Embryonic facial prominence (tissue), 1 donor: ENCODE measurements around the gene ASTN2.

Source experiments
- DNase-seq: peaks from one replicate; pipeline ENCODE4 v3.0.0-alpha.2; 2016; ENCODE audit errors: extremely low spot score

The ASTN2 gene

DNA sequence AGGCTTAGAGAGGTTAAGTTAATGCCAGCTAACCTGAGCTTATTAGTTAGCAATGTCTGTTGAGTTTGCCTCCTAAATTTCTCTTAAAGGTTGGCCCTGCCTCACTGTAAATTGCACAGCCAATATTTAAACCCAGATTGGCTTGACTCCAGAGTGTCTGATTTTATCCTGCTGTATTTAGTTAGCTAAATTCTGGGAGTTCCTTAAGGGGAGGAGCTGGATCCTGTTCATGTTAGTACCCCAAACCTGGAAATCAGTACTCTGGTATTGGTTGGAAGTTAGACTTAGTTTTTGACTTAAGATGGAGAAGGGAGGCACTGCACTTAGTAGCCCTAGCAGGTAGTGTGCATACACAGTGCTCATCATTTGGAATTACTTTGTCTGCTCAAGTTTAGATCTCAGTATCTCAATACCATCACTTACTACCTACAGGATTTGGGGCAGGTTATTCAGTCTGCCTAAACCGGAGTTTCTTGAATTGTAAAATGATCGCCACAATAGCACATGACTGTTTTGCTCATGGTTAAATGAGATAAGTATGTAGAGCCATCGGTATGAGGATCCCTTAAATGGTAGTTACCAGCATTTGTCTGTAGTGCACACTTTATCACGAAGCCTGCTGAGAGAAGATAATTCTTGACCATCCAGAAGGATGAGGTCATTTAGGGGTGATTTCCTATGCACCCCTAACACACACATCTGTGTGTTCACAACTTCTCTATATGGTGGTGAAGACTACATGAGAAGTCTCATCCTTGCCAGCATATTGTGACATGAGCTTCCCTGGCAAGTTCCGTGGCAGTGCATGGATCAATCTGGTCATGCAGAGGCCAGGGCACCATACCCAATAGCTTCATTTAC lies 992.5 kb downstream of the ASTN2 start:
- no peak for DNase-seq

DNA sequence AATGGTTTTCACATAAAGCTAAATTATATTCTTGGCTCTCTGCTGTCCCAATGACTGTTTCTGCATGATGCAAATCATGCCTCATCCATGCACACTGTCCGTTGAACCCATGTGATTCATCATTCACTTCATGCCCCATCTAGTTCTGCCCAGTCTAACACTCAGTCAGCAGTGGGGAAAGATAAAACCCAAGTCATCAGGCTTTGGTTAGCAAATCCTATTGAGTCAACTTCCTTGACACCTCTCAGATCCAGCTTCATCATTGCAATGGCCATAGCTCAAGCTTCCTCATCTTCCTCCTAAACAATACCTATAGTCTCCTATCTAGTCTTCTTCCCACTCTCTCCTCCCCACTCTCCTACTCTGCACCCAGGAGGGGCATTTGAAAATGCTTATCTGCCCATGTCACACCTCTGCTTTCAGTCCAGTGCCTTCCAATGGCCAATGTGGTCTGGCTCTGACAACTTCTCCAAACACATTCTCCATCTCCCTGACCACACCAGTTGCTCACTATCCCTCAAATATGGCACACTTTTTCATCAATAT lies 993.8 kb downstream of the ASTN2 start:
- DNase-seq = no peak

DNA sequence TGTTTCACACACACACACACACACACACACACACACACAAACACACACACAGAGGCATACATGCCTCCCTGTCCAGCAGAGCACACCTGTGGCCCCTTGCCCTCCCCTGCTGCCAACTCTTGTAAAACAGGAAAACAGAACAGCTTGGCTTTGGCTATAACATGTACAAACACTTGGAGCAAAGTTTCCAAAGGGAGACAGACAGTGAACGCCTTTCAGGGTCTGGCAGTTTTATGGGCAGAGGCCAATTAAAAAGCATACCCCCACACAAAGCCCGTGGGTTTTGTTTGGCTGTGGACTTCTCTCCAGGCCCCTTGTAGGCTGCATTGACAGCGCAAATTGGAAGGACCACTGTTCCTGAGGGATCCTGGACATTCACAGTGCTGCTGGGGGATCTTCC lies 995.7 kb downstream of the ASTN2 start:
- no peak for DNase-seq

DNA sequence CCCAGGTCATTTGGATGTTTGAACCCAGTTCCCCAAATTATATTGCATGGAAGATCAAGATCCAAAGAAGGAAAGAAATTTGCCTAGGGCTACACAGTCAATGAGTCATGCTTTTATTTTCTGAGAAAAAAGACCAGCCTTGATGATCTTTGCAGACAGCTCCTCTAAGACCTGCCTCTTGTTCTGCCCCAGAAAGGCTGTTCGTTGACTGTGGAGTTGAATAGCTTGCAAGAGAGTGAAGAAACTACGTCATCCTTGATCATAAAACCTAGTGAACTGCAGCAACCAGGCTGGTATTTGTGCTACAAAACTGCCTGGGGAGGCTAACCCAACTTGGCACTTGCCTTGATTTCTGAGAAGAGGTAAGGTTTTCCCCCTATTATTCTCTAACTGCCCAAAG lies 997.4 kb downstream of the ASTN2 start:
- DNase-seq = no peak

DNA sequence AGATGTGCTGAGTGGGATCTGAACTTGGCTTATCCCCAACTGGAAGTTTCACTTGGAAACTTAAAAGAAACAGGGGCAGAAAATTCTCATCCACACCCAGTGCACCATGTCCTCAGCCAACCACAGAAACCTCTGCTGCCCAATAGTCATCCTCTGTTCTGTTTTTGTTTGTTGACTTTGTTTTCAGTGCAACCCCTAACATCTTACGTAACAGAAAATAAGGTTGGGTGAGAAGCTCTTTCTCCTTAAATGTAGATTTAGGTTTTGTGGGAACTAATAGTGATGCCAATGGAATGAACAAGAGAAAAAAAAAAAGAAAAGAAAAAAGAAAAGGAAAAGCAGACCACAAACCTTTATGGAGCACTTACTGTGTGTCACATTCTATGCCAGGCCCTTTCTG lies 998.4 kb downstream of the ASTN2 start:
- no peak for DNase-seq

DNA sequence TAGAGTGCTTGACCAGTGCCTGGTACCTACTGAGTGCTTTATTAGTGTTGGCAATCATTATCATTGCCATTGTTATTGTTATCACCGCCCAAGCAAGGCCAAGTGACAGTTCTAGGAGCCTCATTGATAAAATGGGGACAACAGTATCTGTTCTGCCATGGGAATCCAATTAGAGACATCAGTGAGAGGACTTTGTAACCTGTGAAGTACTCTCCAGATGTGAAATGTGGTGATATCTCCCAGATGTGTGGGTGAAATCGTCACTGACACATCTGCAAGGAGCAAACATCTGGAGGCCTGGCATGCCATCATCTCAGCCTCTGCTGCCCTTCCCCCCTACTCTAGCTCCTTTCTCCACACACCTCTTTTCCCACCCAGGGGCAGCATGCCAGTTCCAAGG lies 1000.5 kb downstream of the ASTN2 start:
- no peak for DNase-seq

DNA sequence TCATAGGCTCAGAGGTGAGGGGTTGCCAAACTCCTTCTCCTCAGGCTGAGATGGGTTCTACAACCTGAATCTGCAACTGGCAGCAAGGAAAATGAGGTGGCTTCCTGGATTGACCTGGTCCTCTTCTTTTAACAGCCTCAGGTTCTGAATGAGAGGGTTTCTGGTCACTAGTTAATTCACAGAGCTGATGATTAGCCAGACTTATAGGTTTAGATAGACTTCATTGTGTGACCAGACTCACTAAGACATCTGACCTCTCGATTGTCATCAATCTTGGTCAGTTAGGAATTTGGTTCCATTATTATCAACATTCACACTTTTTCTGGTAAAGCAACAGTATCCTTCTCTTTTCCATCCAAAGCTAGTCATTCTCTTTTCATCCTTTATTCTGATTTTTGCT lies 1003.4 kb downstream of the ASTN2 start:
- DNase-seq = no peak

DNA sequence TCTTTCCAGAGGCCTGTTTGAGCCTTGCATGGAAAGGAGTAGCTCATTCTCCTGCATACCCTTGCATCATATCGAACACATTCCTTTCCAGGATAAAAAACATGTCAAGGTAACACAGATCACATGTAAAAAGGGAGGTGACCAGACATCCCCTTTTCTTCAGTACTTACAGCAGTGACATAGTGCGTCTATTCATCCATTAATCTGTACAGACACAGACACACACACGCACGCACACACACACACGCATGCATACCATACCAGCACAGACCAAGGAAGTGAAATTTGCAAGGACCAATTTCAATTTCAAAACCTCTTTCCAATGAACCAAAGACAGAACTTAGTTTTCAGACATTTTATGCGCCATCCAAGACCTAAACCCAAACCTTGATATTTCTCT lies 1005.2 kb downstream of the ASTN2 start:
- no peak for DNase-seq

DNA sequence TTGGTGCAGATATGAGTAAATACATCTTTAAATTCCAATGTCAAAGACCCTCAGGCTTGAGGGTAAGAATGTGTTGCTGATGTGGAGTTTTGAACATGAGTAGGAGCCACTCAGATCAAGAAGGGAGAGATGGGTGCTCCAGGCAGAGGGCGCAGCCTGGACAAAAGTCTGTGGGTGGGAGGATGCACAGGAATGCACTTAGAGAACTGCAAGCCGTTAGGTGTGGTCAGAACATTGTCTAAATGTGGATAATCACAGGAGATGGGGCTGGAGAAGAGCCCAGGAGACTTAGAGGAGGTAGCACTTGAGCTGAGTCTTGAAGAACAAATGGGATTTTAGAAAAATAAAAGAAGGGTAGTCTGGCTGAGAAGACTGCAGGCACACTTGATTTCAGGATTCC lies 1005.7 kb downstream of the ASTN2 start:
- DNase-seq = no peak

DNA sequence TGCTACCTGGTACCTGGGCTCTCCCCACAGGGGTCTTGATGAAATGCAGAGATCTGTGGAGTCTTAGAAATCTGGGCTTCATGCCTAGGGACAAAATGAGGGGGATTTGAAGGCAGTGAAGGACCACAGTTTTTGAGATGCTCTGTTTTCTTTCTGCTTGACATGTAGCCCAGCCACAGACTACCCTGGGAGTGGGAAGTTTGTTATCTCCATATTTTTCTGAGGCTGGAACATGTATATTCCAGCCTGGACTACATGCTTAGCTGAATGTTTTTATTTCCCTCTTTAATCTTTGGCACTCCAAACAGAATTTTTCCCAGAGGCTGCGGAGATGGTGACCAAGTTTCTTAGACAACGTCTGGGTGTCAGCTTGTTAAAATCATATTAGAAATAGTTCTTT lies 1008.4 kb downstream of the ASTN2 start:
- DNase-seq = no peak

DNA sequence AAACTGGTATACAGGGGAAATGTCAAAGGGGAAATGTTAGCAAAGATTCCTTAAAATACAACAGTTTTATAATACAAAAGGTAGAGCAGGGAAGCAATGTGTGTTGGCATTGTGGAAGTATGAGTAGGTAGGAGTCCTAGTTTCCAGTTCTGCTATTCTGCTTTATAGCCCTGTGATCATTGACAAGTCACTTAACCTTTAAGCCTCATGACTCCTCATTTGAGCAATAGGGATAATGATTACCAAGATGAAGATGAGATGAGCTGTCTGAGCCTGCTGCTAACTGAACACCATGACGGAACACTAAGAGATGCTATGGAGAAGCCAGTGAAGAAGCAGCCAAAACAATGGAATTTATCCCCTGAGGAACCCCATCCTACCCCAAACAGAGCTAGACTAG lies 1009.5 kb downstream of the ASTN2 start:
- no peak for DNase-seq

DNA sequence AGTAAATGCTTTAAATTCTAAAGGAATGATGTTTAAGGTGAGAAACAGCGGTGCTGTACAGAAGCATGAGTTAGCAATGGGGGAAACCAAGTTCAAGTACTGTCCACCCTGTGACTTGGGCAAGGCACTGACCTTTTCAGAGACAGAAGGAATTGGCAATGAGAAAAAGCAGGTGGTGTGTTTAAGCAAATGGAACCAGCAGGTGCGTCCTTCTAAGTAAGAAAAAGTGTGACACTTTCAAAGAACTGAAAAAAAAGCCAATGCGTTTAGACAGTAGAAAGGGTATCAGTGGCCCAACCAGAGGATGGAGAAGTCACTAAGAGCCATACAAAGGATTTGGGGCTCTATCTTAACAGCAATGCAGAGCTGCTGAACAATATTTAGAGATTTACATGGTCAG lies 1010.6 kb downstream of the ASTN2 start:
- no peak for DNase-seq

DNA sequence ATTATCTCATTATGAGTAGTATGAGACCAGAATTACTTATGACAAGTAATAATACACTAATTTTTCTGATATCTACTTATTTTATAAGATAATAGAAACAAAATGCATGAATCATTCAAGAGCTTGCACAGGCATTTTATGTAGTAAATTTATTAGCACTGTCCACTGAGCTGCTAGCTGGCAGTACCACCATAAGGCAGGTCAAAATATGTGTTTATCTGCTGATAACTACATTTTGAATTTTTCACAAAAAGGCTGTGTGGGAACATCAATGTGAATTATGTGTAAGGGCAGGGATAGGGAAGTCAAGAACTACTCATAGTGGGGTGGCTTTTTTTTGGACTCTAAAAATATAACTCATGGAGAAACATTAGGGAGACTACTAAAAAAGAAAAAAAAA lies 1011.7 kb downstream of the ASTN2 start:
- DNase-seq = no peak

DNA sequence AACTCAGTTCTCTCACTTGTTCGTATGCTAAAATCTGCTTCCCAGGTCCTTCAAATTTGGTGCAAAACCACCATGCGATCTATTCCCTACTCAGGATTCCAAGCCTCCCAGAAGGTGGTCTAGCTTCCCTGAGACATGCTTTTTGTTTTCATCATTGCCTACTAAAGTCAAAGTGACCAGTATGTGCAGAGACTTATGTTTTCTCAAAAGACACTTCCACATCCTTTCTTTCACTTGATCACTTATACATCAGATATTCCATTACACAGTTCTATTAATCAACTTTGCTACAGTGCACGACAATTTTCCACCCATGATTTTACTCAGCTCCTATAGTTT lies 1019.2 kb downstream of the ASTN2 start:
- DNase-seq = no peak

DNA sequence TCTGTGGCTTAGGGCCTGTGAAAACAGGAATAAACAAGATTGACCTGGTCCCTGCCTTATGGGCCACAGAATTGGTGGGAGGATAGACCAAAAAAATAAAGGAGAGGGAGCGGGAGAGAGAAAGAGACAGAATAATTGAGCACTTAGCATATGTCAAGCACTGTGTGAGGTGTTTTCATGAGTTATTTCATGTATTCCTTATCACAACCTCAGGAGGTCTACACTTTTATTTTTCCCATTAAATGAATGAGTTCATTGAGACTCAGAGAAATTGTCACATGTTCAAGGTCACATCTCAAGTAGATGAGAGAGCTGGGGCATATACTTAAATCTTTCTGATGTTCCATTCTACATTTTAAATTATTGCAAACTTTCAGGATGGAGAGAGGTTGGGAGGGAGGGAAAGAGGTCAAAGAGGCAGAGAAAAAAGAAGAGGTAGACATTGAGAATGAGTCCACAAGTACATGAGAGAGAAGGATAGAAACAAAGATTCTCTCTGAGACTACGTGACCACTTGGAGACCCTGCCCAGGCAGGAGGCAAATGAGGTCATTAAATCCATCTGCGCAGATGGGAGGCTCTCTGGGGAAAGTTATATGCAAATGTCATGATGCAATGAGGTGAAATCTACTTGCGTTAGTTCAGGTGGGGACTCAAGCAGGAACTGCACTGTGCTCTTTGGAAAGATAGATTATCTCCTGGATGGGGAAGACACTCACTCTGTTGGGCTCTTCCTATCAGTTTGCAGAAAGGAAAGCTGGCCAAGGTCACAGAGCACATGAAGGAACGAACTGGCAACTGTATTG lies 1019.8 kb downstream of the ASTN2 start:
- no peak for DNase-seq

DNA sequence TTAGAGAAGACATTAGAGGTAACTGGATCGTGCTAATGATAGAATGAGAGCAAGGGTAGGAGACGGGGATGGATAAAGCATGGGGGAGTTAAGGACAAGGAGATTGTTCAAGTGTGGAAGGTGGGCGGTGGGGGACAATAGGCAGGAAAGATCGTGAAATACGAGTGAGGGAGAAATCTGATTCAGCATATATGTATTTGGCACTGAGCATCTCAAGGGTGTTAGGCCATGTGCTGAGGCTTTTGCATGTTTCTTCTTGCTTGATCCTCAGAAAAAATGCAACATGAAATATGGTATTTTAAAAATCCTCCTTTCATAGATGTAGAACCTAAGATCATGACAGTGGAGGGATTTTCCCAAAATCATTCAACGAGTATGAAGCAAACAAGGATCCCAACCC lies 1020.8 kb downstream of the ASTN2 start:
- DNase-seq = no peak

DNA sequence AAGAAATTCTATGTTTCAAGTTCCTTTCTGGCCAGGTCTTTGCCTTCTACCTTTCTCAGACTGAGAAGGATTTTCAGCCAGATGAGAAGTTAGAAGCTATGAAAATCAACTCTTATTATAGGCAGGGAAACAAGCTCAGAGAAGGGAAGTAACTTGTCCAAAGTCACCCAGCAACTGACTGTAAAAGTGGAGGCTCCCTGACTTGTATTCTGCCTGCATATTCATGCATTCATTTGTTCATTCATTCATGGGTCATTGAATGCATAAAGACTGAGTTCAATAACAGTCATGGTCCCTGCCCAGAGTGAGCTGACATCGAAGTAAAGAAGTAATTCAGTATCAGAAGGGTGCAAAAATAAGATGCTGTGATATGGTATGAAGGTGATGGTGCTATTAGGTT lies 1021.7 kb downstream of the ASTN2 start:
- no peak for DNase-seq

DNA sequence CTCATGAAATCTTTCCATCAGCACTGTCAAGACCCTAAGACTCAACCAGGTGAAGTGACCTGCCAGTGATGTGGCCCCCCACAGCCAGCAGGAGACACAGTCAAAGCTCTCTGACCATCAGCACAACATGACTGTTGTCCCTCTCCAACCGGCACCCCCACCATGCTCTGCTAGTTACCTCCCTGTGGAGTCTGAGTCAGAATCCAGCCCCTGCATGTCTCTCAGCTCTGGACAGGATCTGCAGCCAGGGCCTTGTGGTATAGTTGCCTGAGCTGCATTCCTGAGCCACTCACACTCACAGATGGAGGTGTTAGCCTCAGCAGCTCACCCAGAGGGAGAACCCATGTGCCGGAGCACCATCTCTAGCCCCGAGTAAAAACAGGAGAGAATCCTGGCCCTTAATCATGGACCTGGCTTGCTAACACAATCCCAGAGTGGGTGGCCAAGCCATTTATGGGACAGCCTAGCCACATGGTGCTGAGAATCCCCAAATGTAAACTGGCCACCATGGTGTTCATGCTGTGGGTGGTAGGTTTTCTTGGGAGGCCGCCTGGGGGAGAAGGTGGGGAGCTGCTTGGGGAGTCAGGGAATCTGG lies 1023.5 kb downstream of the ASTN2 start:
- DNase-seq = no peak

DNA sequence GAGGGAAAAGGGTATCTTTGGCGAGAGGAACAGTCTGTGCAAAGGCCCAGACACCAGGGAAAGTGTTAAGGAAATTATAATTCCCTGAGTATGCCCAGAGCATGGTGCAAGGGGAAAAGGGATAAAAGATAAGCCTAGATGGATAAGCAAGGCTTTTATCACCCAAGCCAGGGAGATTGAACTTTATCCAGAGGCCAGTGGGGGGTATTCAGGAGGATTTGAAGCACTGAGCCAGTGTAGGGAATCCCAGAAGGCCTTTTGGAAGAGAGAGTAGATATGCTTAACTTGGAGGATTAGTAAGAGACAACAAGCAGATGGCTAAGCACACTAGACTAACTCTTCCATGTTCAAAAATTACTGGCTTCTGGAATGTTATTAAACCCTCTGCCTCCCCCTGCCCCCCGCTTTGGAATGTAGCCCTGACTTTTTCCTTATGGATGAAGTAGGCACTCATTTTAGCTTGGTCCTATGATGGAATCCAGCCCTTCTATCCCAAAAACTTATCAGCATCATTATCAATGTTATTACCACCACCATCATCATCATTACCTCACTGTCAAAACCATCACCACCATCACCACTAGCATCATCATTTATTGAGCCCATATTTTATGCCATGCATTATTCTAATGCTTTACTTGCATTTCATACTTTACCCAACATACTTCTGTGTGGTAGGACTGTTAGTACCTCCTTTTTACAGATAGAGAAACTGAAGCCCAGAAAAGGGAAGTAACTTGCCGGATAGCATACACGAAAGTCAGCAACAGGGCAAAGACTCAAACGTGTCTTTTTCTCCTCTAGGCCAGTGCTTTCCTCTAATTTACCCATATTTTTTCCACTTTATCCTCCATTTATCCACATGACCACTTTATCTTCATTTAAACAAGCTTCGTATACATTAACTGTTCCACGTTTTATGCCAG lies 1024.3 kb downstream of the ASTN2 start:
- no peak for DNase-seq

DNA sequence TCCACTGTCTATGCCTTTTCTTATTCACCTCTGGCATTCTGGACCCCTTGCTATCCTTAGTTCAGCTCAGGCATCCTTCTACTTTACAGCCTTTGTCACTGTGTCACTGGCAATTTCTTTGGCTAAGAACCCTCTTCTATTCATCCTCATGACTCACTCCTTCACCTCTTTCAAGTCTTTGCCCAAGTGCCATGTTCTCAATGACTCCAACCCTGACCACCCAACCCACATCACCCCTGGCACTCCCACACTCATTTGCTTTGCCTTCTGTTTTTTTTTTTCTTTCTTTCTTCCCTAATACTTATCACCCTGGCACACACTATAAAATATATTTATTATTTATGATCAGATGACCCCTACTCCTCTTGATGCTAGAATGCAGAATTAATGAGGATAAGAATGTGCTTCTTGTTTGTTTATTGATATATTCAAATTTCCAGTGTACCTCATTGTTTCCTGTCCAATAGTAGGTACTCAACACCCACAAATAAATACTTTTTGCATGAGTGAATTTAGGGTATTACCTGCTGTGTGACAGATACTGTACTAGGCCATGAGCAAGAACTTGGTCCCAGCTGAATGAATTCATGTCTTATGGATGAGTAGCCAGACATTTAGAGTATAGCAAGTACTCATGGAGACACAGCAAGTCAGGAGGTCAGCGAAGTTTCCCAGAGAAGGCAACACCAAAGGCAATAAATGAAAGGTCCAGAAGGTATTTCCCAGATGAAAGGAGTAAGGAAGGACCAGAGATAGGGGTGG lies 1025.1 kb downstream of the ASTN2 start:
- no peak for DNase-seq
